PC-3 (cell line): ENCODE data around the gene SYP. TPM values are rescaled to one million over a fixed set of nuclear protein-coding genes. Genes with fewer than 3 reads are reported as not detected.

ENCODE experiments used
- ATAC-seq: fragments of 200-7000 bp; cut with Tn5 transposase; 2 replicates; pipeline ENCODE4 v1.9.1; 2020; ENCODE audit warnings: mild to moderate bottlenecking, moderate library complexity
- BruUV-seq: library from RNA; stranded (reverse); fragments of 400-500 nt; replicated peaks from 2 replicates; lab custom pipeline; 2021; lab: Mats Ljungman, UMichigan
- CTCF ChIA-PET: fragments of 300-600 bp; sonication (Branson Sonifier 250); formaldehyde crosslinking; loops from one replicate; lab custom pipeline; 2022; ENCODE audit warnings: antibody characterized with exemption; lab: Charles Lee
- POLR2A ChIA-PET: fragments of 300-600 bp; sonication (Branson Sonifier 250); formaldehyde crosslinking; loops from one replicate; lab custom pipeline; 2022; ENCODE audit warnings: antibody characterized with exemption; ENCODE audit not compliant: unreplicated experiment; lab: Charles Lee
- DNase-seq: peaks from one replicate; pipeline ENCODE4 v3.0.0-alpha.2; 2015
- H2AFZ ChIP-seq: fragments of 300-600 bp; sonication (generic); 2 replicates; pipeline ENCODE4 v1.6.0; 2016; ENCODE audit warnings: antibody characterized with exemption, low read length
- H3F3A ChIP-seq: fragments of 300-600 bp; sonication (generic); one replicate; pipeline ENCODE4 v1.6.0; 2017; ENCODE audit warnings: antibody characterized with exemption, low read length, control low read depth, mild to moderate bottlenecking; ENCODE audit not compliant: unreplicated experiment
- H3K27ac ChIP-seq: fragments of 300-600 bp; sonication (generic); 2 replicates; pipeline ENCODE4 v1.5.1; 2016; ENCODE audit warnings: mild to moderate bottlenecking, low read length
- H3K27me3 ChIP-seq: fragments of 300-600 bp; sonication (generic); 2 replicates; pipeline ENCODE4 v1.6.1; 2016; ENCODE audit warnings: low read length, mixed read lengths
- H3K36me3 ChIP-seq: fragments of 300-600 bp; sonication (generic); 2 replicates; pipeline ENCODE4 v1.6.1; 2016; ENCODE audit warnings: low read depth, mixed run types, low read length, mixed read lengths
- H3K4me1 ChIP-seq: fragments of 300-600 bp; sonication (generic); 2 replicates; pipeline ENCODE4 v1.5.1; 2016; ENCODE audit warnings: low read length; ENCODE audit not compliant: insufficient read depth
- H3K4me2 ChIP-seq: fragments of 300-600 bp; sonication (generic); 2 replicates; pipeline ENCODE4 v1.6.0; 2016; ENCODE audit warnings: low read length
- H3K4me3 ChIP-seq: fragments of 300-600 bp; sonication (generic); 2 replicates; pipeline ENCODE4 v1.5.1; 2016; ENCODE audit warnings: mild to moderate bottlenecking, low read length, mixed read lengths
- H3K79me2 ChIP-seq: fragments of 300-600 bp; sonication (generic); 2 replicates; pipeline ENCODE4 v1.6.1; 2017; ENCODE audit warnings: low read length, mixed read lengths
- H3K9ac ChIP-seq: fragments of 300-600 bp; sonication (generic); 2 replicates; pipeline ENCODE4 v1.6.0; 2016; ENCODE audit warnings: mild to moderate bottlenecking, low read length
- H3K9me2 ChIP-seq: fragments of 300-600 bp; sonication (generic); replicated peaks from 2 replicates; pipeline ENCODE4 v1.6.1; 2016; ENCODE audit warnings: mixed run types, low read length, mixed read lengths
- H3K9me3 ChIP-seq: fragments of 300-600 bp; sonication (generic); 2 replicates; pipeline ENCODE4 v1.6.1; 2016; ENCODE audit warnings: low read length, mixed read lengths
- H4K20me1 ChIP-seq: fragments of 300-600 bp; sonication (generic); 2 replicates; pipeline ENCODE4 v1.6.1; 2016; ENCODE audit warnings: low read length, mixed read lengths
- EZH2 ChIP-seq: fragments of 300-600 bp; sonication (generic); IDR thresholded peaks from one replicate; pipeline ENCODE4 v1.6.1; 2017; ENCODE audit warnings: antibody characterized with exemption, mild to moderate bottlenecking, low read length; ENCODE audit not compliant: unreplicated experiment
- EZH2phosphoT487 ChIP-seq: fragments of 300-600 bp; sonication (generic); IDR thresholded peaks from 2 replicates; pipeline ENCODE4 v1.6.1; 2018; ENCODE audit warnings: mild to moderate bottlenecking, antibody characterized with exemption, low read length, borderline replicate concordance
- intact Hi-C: fragments of 100-400 bp; cut with micrococcal nuclease; formaldehyde crosslinking; loops from 2 replicates; pipeline ENCODE4 v1.9.0; 2023
- total RNA-seq: library from RNA; depleted of rRNA; stranded (reverse); fragments of >200 nt; gene quantifications from 2 replicates; pipeline ENCODE4 v1.2.3, GENCODE V29; 2014
- TF ChIP-seq, protein P1 (sequence below): fragments of 300-600 bp; sonication (generic); conservative IDR thresholded peaks from 2 replicates; pipeline ENCODE4 v1.5.1; 2017; ENCODE audit warnings: antibody characterized with exemption, low read depth, mild to moderate bottlenecking, low read length

Gene SYP
- total RNA-seq, 1 experiment from 2014 or later: 0.47 TPM

DNA sequence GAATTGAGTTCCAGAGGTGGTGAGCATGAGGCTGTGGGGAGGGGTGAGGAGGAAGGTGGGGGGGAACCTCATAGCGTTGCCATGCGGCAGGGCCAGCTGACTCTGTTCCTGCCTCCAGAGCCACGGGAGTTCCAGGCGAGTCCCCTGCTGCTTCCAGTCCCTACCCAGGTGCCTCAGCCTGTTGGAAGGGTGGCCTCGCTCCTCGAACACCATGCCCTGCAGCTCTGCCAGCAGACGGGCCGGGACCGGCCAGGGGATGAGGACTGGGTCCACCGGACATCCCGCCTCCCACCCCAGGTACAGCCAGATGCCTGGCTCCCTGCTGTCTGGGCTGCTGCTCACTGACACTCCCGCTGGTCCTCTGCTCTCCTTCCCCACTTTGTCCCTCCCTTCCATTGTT is 43.2 kb upstream of the SYP start:
- DNase-seq (no peak), ATAC-seq (no peak)
- intact Hi-C loops: no loop called here
- H3K4me1 ChIP-seq: peaks cover 9% of the 10 kb centered on the region
- no peaks in the 10 kb centered on the region for H3F3A ChIP-seq
- H3K9me3 ChIP-seq: no peaks in the 10 kb centered on the region
- no peak overlapping the region for H3K4me2 ChIP-seq
- H3K36me3 ChIP-seq: no peaks in the 10 kb centered on the region
- no TSS peak for BruUV-seq
- no peaks in the 10 kb centered on the region for H3K27me3 ChIP-seq
- CTCF ChIA-PET: no interaction called here
- no peak overlapping the region; the same call in 1 of the 2 replicates for H3K27ac ChIP-seq
- H3K4me3 ChIP-seq: no peak overlapping the region
- H3K79me2 ChIP-seq: no peaks in the 10 kb centered on the region
- no peaks in the 10 kb centered on the region for H3K9me2 ChIP-seq
- H4K20me1 ChIP-seq: no peaks in the 10 kb centered on the region
- POLR2A ChIA-PET: no interaction called here
- TF ChIP-seq EZH2 (no peak), EZH2phosphoT487 (no peak)
- TF ChIP-seq, protein P1, sequence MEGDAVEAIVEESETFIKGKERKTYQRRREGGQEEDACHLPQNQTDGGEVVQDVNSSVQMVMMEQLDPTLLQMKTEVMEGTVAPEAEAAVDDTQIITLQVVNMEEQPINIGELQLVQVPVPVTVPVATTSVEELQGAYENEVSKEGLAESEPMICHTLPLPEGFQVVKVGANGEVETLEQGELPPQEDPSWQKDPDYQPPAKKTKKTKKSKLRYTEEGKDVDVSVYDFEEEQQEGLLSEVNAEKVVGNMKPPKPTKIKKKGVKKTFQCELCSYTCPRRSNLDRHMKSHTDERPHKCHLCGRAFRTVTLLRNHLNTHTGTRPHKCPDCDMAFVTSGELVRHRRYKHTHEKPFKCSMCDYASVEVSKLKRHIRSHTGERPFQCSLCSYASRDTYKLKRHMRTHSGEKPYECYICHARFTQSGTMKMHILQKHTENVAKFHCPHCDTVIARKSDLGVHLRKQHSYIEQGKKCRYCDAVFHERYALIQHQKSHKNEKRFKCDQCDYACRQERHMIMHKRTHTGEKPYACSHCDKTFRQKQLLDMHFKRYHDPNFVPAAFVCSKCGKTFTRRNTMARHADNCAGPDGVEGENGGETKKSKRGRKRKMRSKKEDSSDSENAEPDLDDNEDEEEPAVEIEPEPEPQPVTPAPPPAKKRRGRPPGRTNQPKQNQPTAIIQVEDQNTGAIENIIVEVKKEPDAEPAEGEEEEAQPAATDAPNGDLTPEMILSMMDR: no peak
- no peak overlapping the region for H3K9ac ChIP-seq
- H2AFZ ChIP-seq: no peak overlapping the region

DNA sequence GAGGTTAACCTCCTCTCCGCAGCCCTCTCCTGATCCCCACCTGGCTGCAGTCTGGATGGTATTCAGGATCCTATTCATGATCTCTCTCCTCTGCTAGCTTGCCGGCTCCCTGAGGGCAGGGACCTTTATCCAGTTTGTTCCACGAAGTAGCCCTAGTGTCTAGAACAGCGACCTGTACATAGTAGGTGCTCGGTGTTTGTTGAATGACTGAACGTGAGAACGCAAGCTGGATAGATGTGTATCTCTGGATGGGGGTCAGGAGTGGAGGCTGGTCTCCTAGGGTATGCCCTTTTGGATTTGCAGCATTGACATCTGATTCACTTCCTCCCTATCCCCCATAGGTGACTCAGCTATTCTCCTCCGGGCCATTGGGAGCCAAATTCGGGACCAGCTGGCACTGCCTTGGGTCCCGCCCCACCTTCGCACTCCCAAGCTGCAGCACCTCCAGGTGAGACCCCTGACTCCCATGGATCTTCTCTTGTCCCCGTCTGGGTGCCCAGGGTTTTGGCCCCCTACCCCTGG is 42.6 kb upstream of the SYP start:
- Histone ChIP-seq H3K27me3 (no peaks in the 10 kb centered on the region), H3K79me2 (no peaks in the 10 kb centered on the region), H3K4me1 (peaks cover 9% of the 10 kb centered on the region), H2AFZ (no peak overlapping the region), H3K4me3 (no peak overlapping the region), H3K4me2 (no peak overlapping the region), H3K9ac (no peak overlapping the region), H3F3A (no peaks in the 10 kb centered on the region), H3K27ac (no peak overlapping the region; the same call in 1 of the 2 replicates), H3K9me3 (no peaks in the 10 kb centered on the region), H4K20me1 (no peaks in the 10 kb centered on the region), H3K36me3 (no peaks in the 10 kb centered on the region), H3K9me2 (no peaks in the 10 kb centered on the region)
- POLR2A ChIA-PET: no interaction called here
- no peak for TF ChIP-seq EZH2phosphoT487
- TF ChIP-seq, protein P1: no peak
- no peak for TF ChIP-seq EZH2
- intact Hi-C loops: no loop called here
- CTCF ChIA-PET: no interaction called here
- peak; percentile 65; the same call in 1 of the 2 replicates for ATAC-seq
- no TSS peak for BruUV-seq
- peak; percentile 45 for DNase-seq

DNA sequence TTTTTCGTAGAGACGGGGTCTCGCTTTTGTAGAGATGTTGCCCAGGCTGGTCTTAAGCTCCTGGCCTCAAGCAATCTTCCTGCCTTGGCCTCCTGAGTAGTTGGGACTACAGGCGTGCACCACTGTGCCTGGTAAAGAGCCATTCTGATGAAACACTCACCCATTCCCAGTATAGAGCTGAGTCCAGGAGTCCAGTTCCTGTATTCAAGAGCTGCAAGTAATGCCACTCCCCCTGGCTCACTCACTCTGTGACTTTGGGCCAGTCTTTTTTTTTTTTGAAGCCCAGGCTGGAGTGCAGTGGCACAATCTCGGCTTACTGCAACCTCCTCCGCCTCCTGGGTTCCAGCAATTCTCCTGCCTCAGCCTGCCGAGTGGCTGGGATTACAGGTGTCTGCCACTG is 38.7 kb upstream of the SYP start:
- intact Hi-C loops: no loop called here
- Histone ChIP-seq H3K9me2 (no peaks in the 10 kb centered on the region), H3F3A (no peaks in the 10 kb centered on the region), H3K4me3 (no peak overlapping the region), H3K79me2 (peaks cover 4% of the 10 kb centered on the region; the same call in 1 of the 2 replicates), H3K27me3 (no peaks in the 10 kb centered on the region), H3K9ac (no peak overlapping the region), H3K27ac (no peak overlapping the region), H2AFZ (no peak overlapping the region), H3K4me2 (no peak overlapping the region), H3K36me3 (no peaks in the 10 kb centered on the region), H4K20me1 (no peaks in the 10 kb centered on the region), H3K9me3 (no peaks in the 10 kb centered on the region), H3K4me1 (peaks cover 9% of the 10 kb centered on the region)
- ATAC-seq: no peak
- POLR2A ChIA-PET: no interaction called here
- BruUV-seq: no TSS peak
- CTCF ChIA-PET: no interaction called here
- no peak for DNase-seq
- TF ChIP-seq EZH2: no peak
- no peak for TF ChIP-seq EZH2phosphoT487
- TF ChIP-seq, protein P1: no peak
